HCEC 1CT (cell line): Measurements from ENCODE around the gene CBFB.

ENCODE experiments used
- DNase-seq: peaks from one replicate; pipeline ENCODE4 v3.0.0-alpha.2; 2017

Gene CBFB

DNA sequence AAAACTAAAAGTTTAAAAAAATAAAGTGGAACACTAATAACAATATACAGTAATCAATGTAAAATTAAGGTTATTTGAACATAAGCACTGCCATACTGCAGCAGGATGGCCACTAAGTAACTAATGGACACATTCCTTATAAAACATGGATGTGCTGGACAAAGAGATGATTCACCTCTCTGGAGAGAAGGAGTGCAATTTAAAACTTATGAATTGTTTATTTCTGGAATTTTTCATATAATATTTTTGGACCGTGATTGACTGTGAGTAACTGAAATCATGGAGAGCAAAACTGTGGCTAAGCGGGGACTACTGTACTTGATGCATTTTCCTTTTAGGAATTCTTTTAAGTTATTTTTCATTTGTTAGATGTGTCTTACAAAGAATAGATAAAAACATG lies 21.8 kb downstream of the CBFB start:
- DNase-seq = peak; percentile 22

DNA sequence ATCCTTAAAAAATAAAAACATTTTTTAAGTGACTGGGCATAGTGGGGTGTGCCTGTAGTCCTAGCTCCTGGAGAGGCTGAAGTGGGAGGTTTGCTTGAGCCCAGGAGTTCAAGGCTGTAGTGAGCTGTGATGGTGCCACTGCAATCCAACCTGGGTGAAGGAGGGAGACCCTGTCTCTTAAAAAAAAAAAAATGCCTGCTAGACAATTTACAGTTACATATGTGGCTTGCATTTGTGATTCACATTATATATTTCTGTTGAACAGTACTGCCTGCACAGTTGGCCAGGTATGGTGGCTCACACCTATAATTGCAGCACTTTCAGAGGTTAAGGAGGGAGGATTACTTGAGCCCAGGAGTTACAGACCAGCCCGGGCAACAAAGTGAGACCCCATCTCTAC lies 23.4 kb downstream of the CBFB start:
- no peak for DNase-seq

GRCh38 chr16:67053767-67054334 lies 24.9 kb downstream of the CBFB start:
- no peak for DNase-seq

- DNase-seq = no peak
Measured at GRCh38 chr16:67054901-67055300, 26.0 kb downstream of the CBFB start.

DNA sequence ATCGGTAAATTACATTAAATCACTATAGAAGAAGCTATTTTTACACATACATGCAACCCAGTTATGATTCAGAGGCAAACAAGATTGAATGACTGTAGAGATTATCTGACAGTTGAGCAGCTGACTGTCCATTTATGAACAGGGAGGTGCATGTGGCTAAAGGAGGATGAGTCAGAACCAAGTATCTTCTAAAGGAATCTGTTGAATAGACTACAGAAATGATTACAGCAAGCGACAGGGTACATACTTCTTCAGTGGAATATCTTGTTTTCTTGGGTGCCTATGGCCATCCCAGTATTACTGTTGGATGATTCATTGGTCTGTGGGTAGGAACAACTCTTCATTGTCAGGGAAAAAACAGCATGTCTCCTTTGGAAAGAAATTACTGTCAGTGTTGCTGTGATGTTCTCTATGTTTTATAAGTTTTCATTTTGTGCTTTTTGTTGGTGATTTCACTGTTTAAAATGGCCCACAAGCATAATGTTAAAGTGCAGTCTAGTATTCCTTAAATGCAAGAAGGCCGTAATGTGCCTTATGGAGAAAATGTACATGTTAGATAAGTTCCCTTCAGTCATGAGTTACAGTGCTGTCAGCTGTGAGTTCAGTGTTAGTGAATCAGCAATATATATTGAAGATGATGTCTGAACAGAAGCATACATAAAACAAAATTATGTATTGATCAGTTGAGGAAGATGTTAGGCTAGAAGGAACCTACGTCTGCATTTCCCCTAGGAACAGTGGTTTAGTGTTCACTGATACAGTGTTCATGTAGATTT lies 27.0 kb downstream of the CBFB start:
- peak; percentile 99 for DNase-seq

- DNase-seq = no peak
Measured at GRCh38 chr16:67063008-67063407, 34.1 kb downstream of the CBFB start.

DNA sequence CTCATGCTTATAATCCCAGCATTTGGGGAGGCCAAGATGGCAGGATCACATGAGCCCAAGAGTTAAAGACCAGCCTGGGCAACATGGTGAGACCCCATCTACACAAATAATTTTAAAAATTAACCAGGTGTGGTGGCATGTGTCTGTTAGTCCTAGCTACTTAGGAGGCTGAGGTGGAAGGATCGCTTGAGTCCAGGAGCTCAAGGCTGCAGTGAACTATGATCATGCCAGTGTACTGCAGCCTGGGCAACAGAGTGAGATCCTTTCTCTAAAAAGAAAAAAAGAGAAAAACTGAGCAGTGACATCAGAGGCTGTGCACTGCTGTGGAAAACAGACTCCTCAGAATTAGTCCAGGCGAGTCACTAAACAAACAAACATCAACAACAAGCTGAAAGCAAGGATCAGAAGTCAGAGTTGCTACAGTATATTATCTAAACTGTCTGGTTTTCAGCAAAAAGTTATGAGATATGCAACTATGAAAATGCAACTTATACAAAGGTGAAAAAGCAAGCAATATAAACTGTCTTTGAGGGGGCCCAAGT lies 39.3 kb downstream of the CBFB start:
- DNase-seq = peak; percentile 17

DNA sequence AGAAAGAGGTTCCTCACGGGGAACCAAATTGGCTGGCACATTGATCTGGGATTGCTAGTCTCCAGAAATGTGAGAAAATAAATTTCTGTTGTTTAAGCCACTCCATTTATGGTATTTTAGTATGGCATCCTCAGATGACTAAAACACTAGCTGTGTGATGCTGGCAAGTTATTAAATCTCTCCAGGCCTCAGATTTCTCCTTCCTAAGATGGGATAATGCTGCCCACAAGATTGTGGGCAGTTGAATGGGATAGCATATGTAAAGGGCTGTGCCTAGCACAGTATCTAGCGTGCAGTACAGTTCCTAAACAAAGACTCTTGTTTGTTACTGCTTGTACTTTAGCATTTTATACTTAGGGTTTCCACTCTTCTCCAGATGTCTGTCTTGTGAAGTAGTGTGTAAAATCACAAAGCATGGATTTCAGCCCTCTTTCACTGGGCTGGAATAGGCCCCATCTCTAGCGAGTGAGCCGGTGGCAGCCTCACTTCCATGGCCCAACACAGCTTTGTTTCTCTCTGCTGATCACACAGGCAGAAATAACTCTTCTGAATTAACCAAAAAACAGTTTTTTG lies 42.6 kb downstream of the CBFB start:
- no peak for DNase-seq

GRCh38 chr16:67075331-67075730 lies 46.4 kb downstream of the CBFB start:
- no peak for DNase-seq

DNA sequence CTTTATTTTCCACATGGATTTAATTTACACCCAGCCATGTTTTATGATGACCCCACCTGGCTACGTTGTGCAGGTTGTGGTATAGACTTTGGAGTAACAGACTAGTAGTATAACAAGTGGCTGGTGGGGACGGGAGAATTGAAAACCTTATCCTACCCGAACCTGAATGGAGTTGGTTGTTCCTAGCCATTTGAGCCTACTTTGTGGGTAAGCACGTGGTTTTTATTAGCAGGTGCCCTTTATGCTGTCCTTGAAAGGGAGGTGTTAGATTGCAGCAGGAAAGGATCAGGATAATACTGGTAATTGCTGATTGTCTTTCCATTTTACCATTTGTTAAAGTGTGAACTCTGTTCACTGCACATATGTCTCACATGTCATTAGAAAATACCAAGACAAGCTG lies 48.9 kb downstream of the CBFB start:
- DNase-seq = no peak

- DNase-seq = no peak
Measured at GRCh38 chr16:67082100-67082499, 53.2 kb downstream of the CBFB start.

DNA sequence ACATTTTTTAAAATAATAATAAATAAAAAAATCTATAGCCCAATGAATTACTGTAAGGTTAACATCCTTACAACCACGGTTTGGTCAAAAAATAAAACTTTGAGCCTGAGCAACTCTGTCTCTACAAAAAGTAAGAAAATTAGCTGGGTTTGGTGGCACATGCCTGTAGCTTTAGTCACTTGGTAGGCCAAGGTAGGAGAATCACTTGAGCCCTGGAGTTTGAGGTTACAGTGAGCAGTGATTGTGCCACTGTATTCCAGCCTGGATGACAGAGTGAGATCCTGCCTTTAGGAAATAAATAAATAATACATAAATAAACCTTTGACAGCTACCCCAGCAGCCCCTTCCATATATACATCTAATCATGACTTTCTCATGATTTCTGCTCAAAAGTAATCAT lies 53.9 kb downstream of the CBFB start:
- no peak for DNase-seq

DNA sequence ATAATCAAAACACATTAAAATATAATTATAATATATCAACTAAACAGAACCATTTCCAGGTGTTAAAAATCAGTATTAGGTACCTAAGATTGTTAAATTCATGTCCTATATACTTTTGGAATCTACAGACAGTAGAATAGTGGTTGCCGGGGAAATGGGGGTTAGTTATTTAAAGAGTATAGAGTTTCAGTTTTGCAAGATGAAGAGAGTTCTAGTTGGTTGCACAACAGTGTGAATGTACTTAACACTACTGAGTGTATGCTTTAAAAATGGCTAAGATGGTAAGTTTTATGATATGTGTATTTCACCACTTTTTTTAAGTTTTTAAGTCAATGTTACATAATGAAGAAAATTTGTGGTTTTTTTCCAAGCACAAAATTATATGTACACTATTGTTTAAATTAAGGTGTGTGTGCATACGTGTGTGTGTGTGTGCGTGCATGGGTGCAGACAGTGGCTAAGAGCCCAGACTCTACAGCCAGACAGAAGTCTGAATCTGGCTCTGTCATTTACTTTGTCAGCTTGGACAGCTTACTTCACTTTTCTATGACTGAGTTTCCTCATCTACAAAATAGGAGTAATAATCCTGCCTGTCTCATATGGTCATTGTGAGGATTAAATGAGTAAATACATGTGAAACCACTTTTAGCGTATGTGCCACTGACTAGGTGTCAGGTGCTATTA lies 55.5 kb downstream of the CBFB start:
- no peak for DNase-seq

DNA sequence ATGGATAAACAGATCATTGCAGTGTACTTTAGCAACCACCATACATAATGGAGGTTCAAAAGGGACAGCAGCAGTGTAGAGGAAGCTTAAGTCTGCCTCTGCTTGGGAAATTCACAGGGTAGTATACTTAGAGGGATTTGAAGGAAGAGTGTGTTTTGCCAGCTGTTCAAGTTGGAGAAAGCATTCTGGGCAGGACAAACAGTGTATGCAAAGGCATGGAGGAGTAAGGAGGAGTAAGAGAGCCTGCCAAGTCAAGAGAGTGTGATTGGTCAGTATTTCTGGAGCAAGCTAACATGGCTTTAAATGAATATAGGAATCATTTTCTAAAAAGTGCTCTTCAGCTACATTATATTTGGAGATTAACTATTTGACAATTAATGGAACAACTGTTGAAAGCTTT lies 57.9 kb downstream of the CBFB start:
- DNase-seq = no peak

DNA sequence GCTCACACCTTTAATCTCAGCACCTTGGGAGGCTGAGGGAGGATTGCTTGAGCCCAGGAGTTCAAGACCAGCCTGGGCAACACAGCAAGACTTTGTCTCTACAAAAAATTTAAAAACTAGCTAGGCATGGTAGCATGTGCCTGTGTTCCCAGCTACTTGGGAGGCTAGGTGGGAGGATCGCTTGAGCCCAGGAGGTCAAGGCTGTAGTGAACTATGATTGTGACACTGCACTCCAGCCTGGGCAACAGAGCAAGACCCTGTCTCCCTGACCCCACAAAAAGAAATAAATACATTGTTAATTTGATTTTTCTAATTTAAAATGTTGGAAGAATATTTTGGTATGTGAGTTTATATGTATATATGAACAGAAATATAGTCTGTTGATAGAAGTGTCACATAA lies 58.3 kb downstream of the CBFB start:
- no peak for DNase-seq

DNA sequence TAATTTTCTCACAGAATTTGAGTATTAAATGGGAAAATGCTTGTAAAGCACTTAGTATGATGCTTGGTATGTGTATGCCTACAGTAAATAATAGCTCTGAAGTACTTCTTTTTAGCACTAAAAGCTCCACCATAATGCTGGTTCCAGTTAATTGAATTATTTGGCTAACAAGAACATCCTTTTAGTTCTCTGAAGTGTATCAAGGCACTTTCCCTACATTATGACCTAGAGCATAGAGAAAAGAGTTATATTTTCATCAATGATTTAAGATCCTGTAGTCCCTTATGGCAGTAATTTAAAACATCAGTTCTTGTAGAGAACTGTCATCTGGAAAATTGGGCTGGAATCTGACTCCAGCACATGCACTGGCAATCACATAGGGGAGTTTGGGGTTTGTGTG lies 58.9 kb downstream of the CBFB start:
- DNase-seq = no peak

GRCh38 chr16:67088551-67088950 lies 59.6 kb downstream of the CBFB start:
- DNase-seq = no peak

- DNase-seq = no peak
Measured at GRCh38 chr16:67089101-67089500, 60.2 kb downstream of the CBFB start.

DNA sequence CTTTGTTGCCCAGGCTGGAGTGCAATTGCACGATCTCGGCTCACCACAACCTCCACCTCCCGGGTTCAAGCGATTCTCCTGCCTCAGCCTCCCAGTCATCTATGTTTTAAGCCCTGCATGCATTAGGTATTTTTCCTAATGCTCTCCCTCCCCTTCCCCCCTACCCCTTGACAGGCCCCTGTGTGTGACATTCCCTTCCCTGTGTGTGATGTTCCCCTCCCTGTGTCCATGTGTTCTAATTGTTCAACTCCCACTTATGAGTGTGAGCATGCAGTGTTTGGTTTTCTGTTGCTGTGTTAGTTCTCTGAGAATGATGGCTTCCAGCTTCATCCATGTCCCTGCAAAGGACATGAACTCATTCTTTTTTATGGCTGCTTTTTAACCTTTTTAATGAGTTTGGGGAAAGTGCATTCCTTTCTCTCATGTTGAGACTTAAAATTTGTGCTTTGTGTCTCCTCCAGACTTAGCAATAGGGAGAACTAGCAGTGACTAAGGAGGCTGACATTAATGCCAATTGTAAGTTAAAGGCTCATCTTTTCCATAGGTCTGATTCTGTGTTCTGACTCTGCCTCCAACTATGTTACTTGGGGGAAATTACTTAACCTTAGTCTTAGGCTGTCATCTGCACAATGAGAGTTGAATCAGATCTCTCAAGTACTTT lies 63.1 kb downstream of the CBFB start:
- DNase-seq = peak; percentile 52

DNA sequence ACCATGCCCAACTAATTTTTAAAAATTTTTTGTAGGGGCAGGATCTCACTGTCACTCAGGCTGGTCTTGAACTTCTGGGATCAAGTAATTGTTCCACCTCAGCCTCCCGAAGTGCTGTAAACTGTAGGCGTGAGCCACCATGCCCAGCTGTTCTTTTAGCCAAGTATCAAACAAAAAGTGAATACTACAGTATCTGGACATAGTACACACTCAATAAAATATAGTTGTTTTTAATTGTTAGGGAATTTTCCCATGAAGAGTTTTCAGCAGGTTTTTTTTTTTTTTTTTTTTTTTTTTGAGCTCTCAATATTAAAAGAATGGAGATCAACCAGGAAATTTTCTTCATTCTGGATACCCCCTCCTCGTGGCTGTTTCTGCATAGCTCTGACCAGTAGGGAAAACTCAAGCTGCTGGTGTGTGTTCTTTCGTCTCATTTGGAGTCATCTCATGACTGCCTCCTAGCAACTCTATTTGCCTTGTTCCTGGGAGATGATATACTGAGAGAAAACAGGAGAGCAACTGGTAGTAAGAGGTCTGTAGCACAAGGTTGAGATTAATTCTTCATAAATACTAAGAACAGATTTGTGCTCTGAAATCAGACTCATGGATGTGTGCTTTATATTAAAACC lies 64.3 kb downstream of the CBFB start:
- DNase-seq = no peak

DNA sequence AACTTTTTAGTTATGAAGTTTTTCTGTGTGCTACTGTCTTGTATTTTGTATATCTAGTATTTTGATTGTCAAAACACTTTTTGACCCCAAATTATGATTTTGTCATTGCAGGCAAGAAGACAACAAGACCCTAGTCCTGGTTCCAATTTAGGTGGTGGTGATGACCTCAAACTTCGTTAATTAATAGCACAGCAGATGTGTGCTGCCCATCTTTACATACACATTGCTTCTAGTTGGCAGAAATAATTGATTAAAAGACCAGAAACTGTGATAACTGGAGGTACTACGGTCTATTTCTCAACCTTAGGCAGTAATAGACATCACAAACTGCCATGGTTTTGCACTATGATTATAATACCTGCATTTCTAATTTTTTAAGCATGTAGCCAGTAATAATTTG lies 69.7 kb downstream of the CBFB start:
- no peak for DNase-seq

GRCh38 chr16:67100569-67101310 lies 71.8 kb downstream of the CBFB start:
- DNase-seq = peak; percentile 24
